Stimulated activated naive B cell treated with anti-CD40 and anti-IgM and Interleukin-4, amounts not matched to agents 10 μg/mL and 1 μg/mL and 100 μg/mL, for 72 hours (primary cell): ENCODE data around the gene NCBP3.
"Not testable (repeated sequence)": the region's sequence is repeated elsewhere in the genome, so short reads cannot be mapped to it uniquely, and the experiment has no call there.

Experiments used
- ATAC-seq, 2 donors: fragments of 150-1000 bp; cut with Tn5 transposase; replicated peaks; 2 replicates each; pipeline ENCODE4 v1.10.0; 2021; ENCODE audit warnings: moderate library complexity in 1 of 2
- DNase-seq: peaks from one replicate; pipeline ENCODE4 v3.0.0; 2021
- H3K27ac Mint-ChIP-seq: one replicate; pipeline ENCODE4 v1.8.0; 2022; ENCODE audit warnings: mild to moderate bottlenecking, mixed read lengths
- H3K27me3 Mint-ChIP-seq, 2 donors: one replicate each; pipeline ENCODE4 v1.8.0; 2022; ENCODE audit warnings: mixed read lengths in 2 of 2
- H3K36me3 Mint-ChIP-seq, 2 donors: one replicate each; pipeline ENCODE4 v1.8.0; 2022; ENCODE audit warnings: mixed read lengths in 2 of 2, mild to moderate bottlenecking in 1 of 2
- H3K4me1 Mint-ChIP-seq, 2 donors: one replicate each; pipeline ENCODE4 v1.8.0; 2022; ENCODE audit warnings: mixed read lengths in 2 of 2, mild to moderate bottlenecking in 1 of 2
- H3K4me3 Mint-ChIP-seq, 2 donors: one replicate each; pipeline ENCODE4 v1.8.0; 2022; ENCODE audit warnings: mild to moderate bottlenecking in 2 of 2, mixed read lengths in 2 of 2, moderate library complexity in 1 of 2
- H3K9me3 Mint-ChIP-seq, 2 donors: one replicate each; pipeline ENCODE4 v1.8.0; 2022; ENCODE audit warnings: mixed read lengths in 2 of 2, mild to moderate bottlenecking in 1 of 2

NCBP3 gene

GRCh38 chr17:3794152-3794551 lies 51.9 kb downstream of the NCBP3 start:
- not testable (repeated sequence) for ATAC-seq, DNase-seq, H3K9me3 Mint-ChIP-seq, H3K4me3 Mint-ChIP-seq, H3K27me3 Mint-ChIP-seq, H3K36me3 Mint-ChIP-seq, H3K27ac Mint-ChIP-seq
- peaks cover 19 to 35% of the 10 kb centered on the region in 2 donors for H3K4me1 Mint-ChIP-seq

- not testable (repeated sequence) for H3K36me3 Mint-ChIP-seq, H3K27me3 Mint-ChIP-seq, H3K4me3 Mint-ChIP-seq, DNase-seq, H3K27ac Mint-ChIP-seq, ATAC-seq, H3K9me3 Mint-ChIP-seq
- peaks cover 11 to 26% of the 10 kb centered on the region in 2 donors for H3K4me1 Mint-ChIP-seq
Observed at GRCh38 chr17:3793258-3793657, 52.8 kb downstream of the NCBP3 start.

- ATAC-seq = no peak
- no peak overlapping the region for H3K27ac Mint-ChIP-seq
- DNase-seq = no peak
- no peaks in the 10 kb centered on the region for H3K9me3 Mint-ChIP-seq
- no peaks in the 10 kb centered on the region for H3K27me3 Mint-ChIP-seq
- H3K4me3 Mint-ChIP-seq = no peak overlapping the region
- H3K4me1 Mint-ChIP-seq = peaks cover 6 to 18% of the 10 kb centered on the region in 2 donors
- no peaks in the 10 kb centered on the region for H3K36me3 Mint-ChIP-seq
Observed at GRCh38 chr17:3792481-3792880, 53.6 kb downstream of the NCBP3 start.

GRCh38 chr17:3788200-3788599 lies 57.8 kb downstream of the NCBP3 start:
- ATAC-seq = no peak
- no peaks in the 10 kb centered on the region for H3K36me3 Mint-ChIP-seq
- no peak for DNase-seq
- H3K4me1 Mint-ChIP-seq = peaks cover 4 to 15% of the 10 kb centered on the region in 2 donors
- no peak overlapping the region for H3K27ac Mint-ChIP-seq
- no peaks in the 10 kb centered on the region for H3K27me3 Mint-ChIP-seq
- no peaks in the 10 kb centered on the region for H3K9me3 Mint-ChIP-seq
- no peak overlapping the region for H3K4me3 Mint-ChIP-seq

- not testable (repeated sequence) for H3K36me3 Mint-ChIP-seq, H3K4me3 Mint-ChIP-seq, DNase-seq, H3K27me3 Mint-ChIP-seq, H3K4me1 Mint-ChIP-seq, H3K27ac Mint-ChIP-seq, ATAC-seq, H3K9me3 Mint-ChIP-seq
Observed at GRCh38 chr17:3785323-3785722, 60.7 kb downstream of the NCBP3 start.

GRCh38 chr17:3782751-3783150 lies 63.3 kb downstream of the NCBP3 start:
- H3K4me3 Mint-ChIP-seq = no peak overlapping the region
- no peak for ATAC-seq

GRCh38 chr17:3780986-3781385 lies 65.1 kb downstream of the NCBP3 start:
- Mint-ChIP-seq H3K4me1 (no peaks in the 10 kb centered on the region), H3K27ac (no peak overlapping the region), H3K27me3 (no peaks in the 10 kb centered on the region), H3K9me3 (no peaks in the 10 kb centered on the region), H3K36me3 (no peaks in the 10 kb centered on the region), H3K4me3 (no peak overlapping the region)
- no peak for ATAC-seq
- no peak for DNase-seq

More at GRCh38 chr17:3782751-3783150, 63.3 kb downstream of the NCBP3 start:
- no peak overlapping the region for H3K27ac Mint-ChIP-seq
- no peaks in the 10 kb centered on the region for H3K36me3 Mint-ChIP-seq
- DNase-seq = no peak
- H3K9me3 Mint-ChIP-seq = no peaks in the 10 kb centered on the region
- H3K4me1 Mint-ChIP-seq = no peaks in the 10 kb centered on the region
- no peaks in the 10 kb centered on the region for H3K27me3 Mint-ChIP-seq

GRCh38 chr17:3777366-3778120 lies 68.5 kb downstream of the NCBP3 start:
- H3K27me3 Mint-ChIP-seq = no peaks in the 10 kb centered on the region
- H3K9me3 Mint-ChIP-seq = no peaks in the 10 kb centered on the region
- ATAC-seq (no peak), DNase-seq (no peak)
- peak overlapping the region; percentile 22 for H3K27ac Mint-ChIP-seq
- no peaks in the 10 kb centered on the region for H3K4me1 Mint-ChIP-seq
- no peaks in the 10 kb centered on the region for H3K36me3 Mint-ChIP-seq
- H3K4me3 Mint-ChIP-seq = no peak overlapping the region

GRCh38 chr17:3773966-3774365 lies 72.1 kb downstream of the NCBP3 start:
- Mint-ChIP-seq H3K9me3 (no peaks in the 10 kb centered on the region), H3K27ac (no peak overlapping the region), H3K27me3 (no peaks in the 10 kb centered on the region), H3K4me1 (peaks cover 12 to 26% of the 10 kb centered on the region in 2 donors), H3K4me3 (no peak overlapping the region), H3K36me3 (no peaks in the 10 kb centered on the region)
- no peak for ATAC-seq
- no peak for DNase-seq

GRCh38 chr17:3773511-3773910 lies 72.5 kb downstream of the NCBP3 start:
- no peak for DNase-seq
- no peak for ATAC-seq
- H3K36me3 Mint-ChIP-seq = no peaks in the 10 kb centered on the region
- no peaks in the 10 kb centered on the region for H3K9me3 Mint-ChIP-seq
- H3K27me3 Mint-ChIP-seq = no peaks in the 10 kb centered on the region
- no peak overlapping the region for H3K27ac Mint-ChIP-seq
- no peak overlapping the region for H3K4me3 Mint-ChIP-seq
- H3K4me1 Mint-ChIP-seq = peaks cover 13 to 31% of the 10 kb centered on the region in 2 donors

GRCh38 chr17:3772764-3773163 lies 73.3 kb downstream of the NCBP3 start:
- DNase-seq (no peak), ATAC-seq (no peak)
- H3K9me3 Mint-ChIP-seq = no peaks in the 10 kb centered on the region
- no peaks in the 10 kb centered on the region for H3K36me3 Mint-ChIP-seq
- H3K27me3 Mint-ChIP-seq = no peaks in the 10 kb centered on the region
- peaks cover 15 to 35% of the 10 kb centered on the region in 2 donors for H3K4me1 Mint-ChIP-seq
- no peak overlapping the region for H3K4me3 Mint-ChIP-seq
- H3K27ac Mint-ChIP-seq = no peak overlapping the region

- peaks cover 15 to 36% of the 10 kb centered on the region in 2 donors for H3K4me1 Mint-ChIP-seq
Observed at GRCh38 chr17:3771140-3771539, 74.9 kb downstream of the NCBP3 start.

GRCh38 chr17:3770466-3770865 lies 75.6 kb downstream of the NCBP3 start:
- DNase-seq = peak; percentile 34
- Mint-ChIP-seq H3K4me3 (no peak overlapping the region), H3K36me3 (peaks cover 0 to 3% of the 10 kb centered on the region in 2 donors), H3K9me3 (peaks cover 0 to 7% of the 10 kb centered on the region in 2 donors), H3K4me1 (peaks cover 22 to 42% of the 10 kb centered on the region in 2 donors), H3K27me3 (no peaks in the 10 kb centered on the region), H3K27ac (peak overlapping the region; percentile 70)
- peak; percentile 81 to 84 for ATAC-seq

More at GRCh38 chr17:3771140-3771539, 74.9 kb downstream of the NCBP3 start:
- Mint-ChIP-seq H3K27me3 (no peaks in the 10 kb centered on the region), H3K36me3 (peaks cover 0 to 3% of the 10 kb centered on the region in 2 donors), H3K4me3 (no peak overlapping the region), H3K9me3 (peaks cover 0 to 5% of the 10 kb centered on the region in 2 donors), H3K27ac (no peak overlapping the region)
- DNase-seq (no peak), ATAC-seq (no peak)

GRCh38 chr17:3768769-3769168 lies 77.3 kb downstream of the NCBP3 start:
- Mint-ChIP-seq H3K4me1 (peaks cover 27 to 56% of the 10 kb centered on the region in 2 donors), H3K36me3 (peaks cover 0 to 3% of the 10 kb centered on the region in 2 donors), H3K4me3 (no peak overlapping the region), H3K9me3 (peaks cover 0 to 7% of the 10 kb centered on the region in 2 donors), H3K27ac (no peak overlapping the region), H3K27me3 (no peaks in the 10 kb centered on the region)
- ATAC-seq (no peak), DNase-seq (no peak)

- peaks cover 30 to 60% of the 10 kb centered on the region in 2 donors for H3K4me1 Mint-ChIP-seq
- DNase-seq = no peak
- H3K4me3 Mint-ChIP-seq = no peak overlapping the region
Observed at GRCh38 chr17:3768341-3768740, 77.7 kb downstream of the NCBP3 start.

More at GRCh38 chr17:3768341-3768740, 77.7 kb downstream of the NCBP3 start:
- Mint-ChIP-seq H3K27ac (no peak overlapping the region), H3K27me3 (no peaks in the 10 kb centered on the region), H3K9me3 (peaks cover 0 to 7% of the 10 kb centered on the region in 2 donors), H3K36me3 (peaks cover 0 to 3% of the 10 kb centered on the region in 2 donors)
- no peak for ATAC-seq
